D721Med (cell line): ENCODE results near the gene PNPLA3.
A peak's percentile ranks its signal among the peaks of the same experiment; 100 is the strongest.

Source experiments
- DNase-seq: peaks from one replicate; pipeline ENCODE4 v3.0.0; 2011; ENCODE audit warnings: low spot score; ENCODE audit not compliant: insufficient read length
- FAIRE-seq: peaks from 2 replicates; lab custom pipeline; 2011; peaks lifted over from hg19 to GRCh38; lab: Jason Lieb, UNC
- CTCF ChIP-seq: IDR thresholded peaks from 2 replicates; pipeline ENCODE4 v1.5.1; 2012; ENCODE audit warnings: mild to moderate bottlenecking, control low read depth; ENCODE audit not compliant: insufficient read depth; ENCODE audit errors: missing control alignments

PNPLA3 gene

GRCh38 chr22:43988116-43988820, 64.7 kb downstream of the PNPLA3 start:
- DNase-seq (no peak), FAIRE-seq (no peak)
- no peak for TF ChIP-seq CTCF

- no peak for TF ChIP-seq CTCF
- DNase-seq (no peak), FAIRE-seq (no peak)
Measured at GRCh38 chr22:43988960-43989359, 65.4 kb downstream of the PNPLA3 start.

- FAIRE-seq (no peak), DNase-seq (no peak)
- no peak for TF ChIP-seq CTCF
Measured at GRCh38 chr22:43990044-43990443, 66.4 kb downstream of the PNPLA3 start.

GRCh38 chr22:43991316-43992020, 67.9 kb downstream of the PNPLA3 start:
- no peak for TF ChIP-seq CTCF
- no peak for DNase-seq
- no peak for FAIRE-seq

- TF ChIP-seq CTCF, result no peak
- DNase-seq (no peak), FAIRE-seq (no peak)
Measured at GRCh38 chr22:43992331-43992821, 68.8 kb downstream of the PNPLA3 start.

- DNase-seq, result peak; percentile 54
Measured at GRCh38 chr22:43993072-43993760, 69.6 kb downstream of the PNPLA3 start.

More at GRCh38 chr22:43993072-43993760, 69.6 kb downstream of the PNPLA3 start:
- TF ChIP-seq CTCF, result peak; percentile 86
- FAIRE-seq, result no peak
